HEK293 (cell line): Measurements from ENCODE around the gene TMCO2.

Experiments
- MZF1 ChIP-seq: fragments of 450-650 bp; formaldehyde crosslinking; IDR thresholded peaks from 2 replicates; pipeline ENCODE4 v1.5.1; 2017; ENCODE audit warnings: missing biosample characterization, missing genetic modification characterization, borderline replicate concordance
- ZBTB1 ChIP-seq: fragments of 450-650 bp; formaldehyde crosslinking; IDR thresholded peaks from 2 replicates; pipeline ENCODE4 v1.5.1; 2016; ENCODE audit warnings: missing biosample characterization, missing genetic modification characterization
- ZNF202 ChIP-seq: fragments of 450-650 bp; formaldehyde crosslinking; IDR thresholded peaks from 2 replicates; pipeline ENCODE4 v1.5.1; 2016; ENCODE audit warnings: missing biosample characterization, missing genetic modification characterization, borderline replicate concordance
- ZNF302 ChIP-seq: fragments of 450-650 bp; formaldehyde crosslinking; IDR thresholded peaks from 2 replicates; pipeline ENCODE4 v1.5.1; 2016; ENCODE audit warnings: missing biosample characterization, missing genetic modification characterization, low read depth
- ZNF335 ChIP-seq: fragments of 450-650 bp; formaldehyde crosslinking; conservative IDR thresholded peaks from 2 replicates; pipeline ENCODE4 v1.5.1; 2016; ENCODE audit warnings: missing biosample characterization, missing genetic modification characterization
- ZNF558 ChIP-seq: fragments of 450-650 bp; formaldehyde crosslinking; IDR thresholded peaks from 2 replicates; pipeline ENCODE4 v1.5.1; 2016; ENCODE audit warnings: missing biosample characterization, missing genetic modification characterization
- TF ChIP-seq, protein P1 (sequence below): fragments of 450-650 bp; formaldehyde crosslinking; IDR thresholded peaks from 2 replicates; pipeline ENCODE4 v1.5.1; 2016; ENCODE audit warnings: missing biosample characterization, missing genetic modification characterization
- TF ChIP-seq, protein P2 (sequence below): fragments of 450-650 bp; formaldehyde crosslinking; IDR thresholded peaks from 2 replicates; pipeline ENCODE4 v1.5.1; 2016; ENCODE audit warnings: missing biosample characterization, missing genetic modification characterization, borderline replicate concordance
- TF ChIP-seq, protein P3 (sequence below): fragments of 450-650 bp; formaldehyde crosslinking; IDR thresholded peaks from 2 replicates; pipeline ENCODE4 v1.5.1; 2017; ENCODE audit warnings: missing biosample characterization, missing genetic modification characterization

DNA sequence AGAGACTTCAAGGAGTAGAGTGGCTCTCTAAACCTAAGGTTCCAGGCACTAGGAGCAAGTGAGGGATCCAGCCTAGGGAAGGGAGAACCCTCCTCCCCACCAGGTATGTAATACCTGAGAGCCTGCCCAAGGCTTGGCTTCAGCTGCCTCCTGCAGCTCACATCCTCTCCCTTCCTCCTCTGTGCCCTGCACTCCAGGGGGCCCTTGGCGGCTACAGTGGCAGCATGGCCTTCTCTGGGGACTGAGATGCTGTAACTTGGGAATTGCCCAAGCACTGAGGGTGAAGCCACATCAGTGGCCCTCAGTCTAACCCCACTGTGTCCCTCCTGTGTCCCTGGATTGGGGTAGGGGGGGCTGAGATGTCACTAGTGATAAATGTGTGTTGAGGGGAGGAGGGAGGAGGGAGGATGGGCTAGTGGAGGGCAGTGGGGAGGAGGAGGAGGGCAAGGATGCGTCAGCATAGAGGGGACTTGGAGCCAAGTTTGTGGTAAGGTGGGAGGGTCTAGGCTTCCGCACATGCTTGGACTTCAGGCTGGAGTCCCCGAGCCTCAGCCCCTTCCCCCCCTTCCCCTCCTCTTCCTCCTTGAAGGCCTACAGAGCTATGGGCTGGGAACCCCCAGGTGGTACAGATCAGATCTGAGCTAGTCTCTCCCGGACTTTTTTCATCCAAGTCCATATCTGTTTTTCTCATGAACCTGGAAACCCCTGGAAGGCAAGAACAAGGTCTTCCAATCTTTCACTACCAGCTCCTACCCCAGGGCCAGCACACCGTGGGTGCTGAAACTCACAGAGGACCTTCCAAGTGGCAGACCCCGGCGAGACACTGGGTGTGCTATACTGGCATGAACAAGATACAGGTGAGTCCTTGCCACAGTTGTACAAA is 51.9 kb downstream of the TMCO2 start:
- TF ChIP-seq MZF1 (tag by site-specific recombination) = no peak
- no peak for TF ChIP-seq ZBTB1 (tag by site-specific recombination)
- TF ChIP-seq, protein P1, sequence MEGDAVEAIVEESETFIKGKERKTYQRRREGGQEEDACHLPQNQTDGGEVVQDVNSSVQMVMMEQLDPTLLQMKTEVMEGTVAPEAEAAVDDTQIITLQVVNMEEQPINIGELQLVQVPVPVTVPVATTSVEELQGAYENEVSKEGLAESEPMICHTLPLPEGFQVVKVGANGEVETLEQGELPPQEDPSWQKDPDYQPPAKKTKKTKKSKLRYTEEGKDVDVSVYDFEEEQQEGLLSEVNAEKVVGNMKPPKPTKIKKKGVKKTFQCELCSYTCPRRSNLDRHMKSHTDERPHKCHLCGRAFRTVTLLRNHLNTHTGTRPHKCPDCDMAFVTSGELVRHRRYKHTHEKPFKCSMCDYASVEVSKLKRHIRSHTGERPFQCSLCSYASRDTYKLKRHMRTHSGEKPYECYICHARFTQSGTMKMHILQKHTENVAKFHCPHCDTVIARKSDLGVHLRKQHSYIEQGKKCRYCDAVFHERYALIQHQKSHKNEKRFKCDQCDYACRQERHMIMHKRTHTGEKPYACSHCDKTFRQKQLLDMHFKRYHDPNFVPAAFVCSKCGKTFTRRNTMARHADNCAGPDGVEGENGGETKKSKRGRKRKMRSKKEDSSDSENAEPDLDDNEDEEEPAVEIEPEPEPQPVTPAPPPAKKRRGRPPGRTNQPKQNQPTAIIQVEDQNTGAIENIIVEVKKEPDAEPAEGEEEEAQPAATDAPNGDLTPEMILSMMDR = no peak
- TF ChIP-seq, protein P2, sequence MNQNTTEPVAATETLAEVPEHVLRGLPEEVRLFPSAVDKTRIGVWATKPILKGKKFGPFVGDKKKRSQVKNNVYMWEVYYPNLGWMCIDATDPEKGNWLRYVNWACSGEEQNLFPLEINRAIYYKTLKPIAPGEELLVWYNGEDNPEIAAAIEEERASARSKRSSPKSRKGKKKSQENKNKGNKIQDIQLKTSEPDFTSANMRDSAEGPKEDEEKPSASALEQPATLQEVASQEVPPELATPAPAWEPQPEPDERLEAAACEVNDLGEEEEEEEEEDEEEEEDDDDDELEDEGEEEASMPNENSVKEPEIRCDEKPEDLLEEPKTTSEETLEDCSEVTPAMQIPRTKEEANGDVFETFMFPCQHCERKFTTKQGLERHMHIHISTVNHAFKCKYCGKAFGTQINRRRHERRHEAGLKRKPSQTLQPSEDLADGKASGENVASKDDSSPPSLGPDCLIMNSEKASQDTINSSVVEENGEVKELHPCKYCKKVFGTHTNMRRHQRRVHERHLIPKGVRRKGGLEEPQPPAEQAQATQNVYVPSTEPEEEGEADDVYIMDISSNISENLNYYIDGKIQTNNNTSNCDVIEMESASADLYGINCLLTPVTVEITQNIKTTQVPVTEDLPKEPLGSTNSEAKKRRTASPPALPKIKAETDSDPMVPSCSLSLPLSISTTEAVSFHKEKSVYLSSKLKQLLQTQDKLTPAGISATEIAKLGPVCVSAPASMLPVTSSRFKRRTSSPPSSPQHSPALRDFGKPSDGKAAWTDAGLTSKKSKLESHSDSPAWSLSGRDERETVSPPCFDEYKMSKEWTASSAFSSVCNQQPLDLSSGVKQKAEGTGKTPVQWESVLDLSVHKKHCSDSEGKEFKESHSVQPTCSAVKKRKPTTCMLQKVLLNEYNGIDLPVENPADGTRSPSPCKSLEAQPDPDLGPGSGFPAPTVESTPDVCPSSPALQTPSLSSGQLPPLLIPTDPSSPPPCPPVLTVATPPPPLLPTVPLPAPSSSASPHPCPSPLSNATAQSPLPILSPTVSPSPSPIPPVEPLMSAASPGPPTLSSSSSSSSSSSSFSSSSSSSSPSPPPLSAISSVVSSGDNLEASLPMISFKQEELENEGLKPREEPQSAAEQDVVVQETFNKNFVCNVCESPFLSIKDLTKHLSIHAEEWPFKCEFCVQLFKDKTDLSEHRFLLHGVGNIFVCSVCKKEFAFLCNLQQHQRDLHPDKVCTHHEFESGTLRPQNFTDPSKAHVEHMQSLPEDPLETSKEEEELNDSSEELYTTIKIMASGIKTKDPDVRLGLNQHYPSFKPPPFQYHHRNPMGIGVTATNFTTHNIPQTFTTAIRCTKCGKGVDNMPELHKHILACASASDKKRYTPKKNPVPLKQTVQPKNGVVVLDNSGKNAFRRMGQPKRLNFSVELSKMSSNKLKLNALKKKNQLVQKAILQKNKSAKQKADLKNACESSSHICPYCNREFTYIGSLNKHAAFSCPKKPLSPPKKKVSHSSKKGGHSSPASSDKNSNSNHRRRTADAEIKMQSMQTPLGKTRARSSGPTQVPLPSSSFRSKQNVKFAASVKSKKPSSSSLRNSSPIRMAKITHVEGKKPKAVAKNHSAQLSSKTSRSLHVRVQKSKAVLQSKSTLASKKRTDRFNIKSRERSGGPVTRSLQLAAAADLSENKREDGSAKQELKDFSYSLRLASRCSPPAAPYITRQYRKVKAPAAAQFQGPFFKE (tag by site-specific recombination) = no peak
- TF ChIP-seq ZNF335 (tag by site-specific recombination) = no peak
- TF ChIP-seq ZNF202 = no peak
- TF ChIP-seq, protein P3, sequence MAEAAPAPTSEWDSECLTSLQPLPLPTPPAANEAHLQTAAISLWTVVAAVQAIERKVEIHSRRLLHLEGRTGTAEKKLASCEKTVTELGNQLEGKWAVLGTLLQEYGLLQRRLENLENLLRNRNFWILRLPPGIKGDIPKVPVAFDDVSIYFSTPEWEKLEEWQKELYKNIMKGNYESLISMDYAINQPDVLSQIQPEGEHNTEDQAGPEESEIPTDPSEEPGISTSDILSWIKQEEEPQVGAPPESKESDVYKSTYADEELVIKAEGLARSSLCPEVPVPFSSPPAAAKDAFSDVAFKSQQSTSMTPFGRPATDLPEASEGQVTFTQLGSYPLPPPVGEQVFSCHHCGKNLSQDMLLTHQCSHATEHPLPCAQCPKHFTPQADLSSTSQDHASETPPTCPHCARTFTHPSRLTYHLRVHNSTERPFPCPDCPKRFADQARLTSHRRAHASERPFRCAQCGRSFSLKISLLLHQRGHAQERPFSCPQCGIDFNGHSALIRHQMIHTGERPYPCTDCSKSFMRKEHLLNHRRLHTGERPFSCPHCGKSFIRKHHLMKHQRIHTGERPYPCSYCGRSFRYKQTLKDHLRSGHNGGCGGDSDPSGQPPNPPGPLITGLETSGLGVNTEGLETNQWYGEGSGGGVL (tag by site-specific recombination) = 0 out of 2 replicates have a peak, but pooled peaks have one; percentile 19
- TF ChIP-seq ZNF302 (tag by site-specific recombination) = no peak
- no peak for TF ChIP-seq ZNF558
